AG08396 (cell line): ENCODE results near the gene SNRPB2.

Experiments used
- DNase-seq: peaks from one replicate; pipeline ENCODE4 v3.0.0; 2012; ENCODE audit warnings: low spot score, mixed read lengths

Gene SNRPB2

GRCh38 chr20:16729565-16730460 is at the start of gene SNRPB2:
SNRPB2 (plus strand) TSS chr20:16730026; CDS start chr20:16731703, 1,677 bp downstream.
- DNase-seq = peak; percentile 95

GRCh38 chr20:16684416-16684815 is 45.4 kb upstream of the SNRPB2 start:
- DNase-seq = no peak

GRCh38 chr20:16689906-16690305 is 39.9 kb upstream of the SNRPB2 start:
- DNase-seq = no peak

GRCh38 chr20:16691381-16691780 is 38.4 kb upstream of the SNRPB2 start:
- DNase-seq = no peak

- no peak for DNase-seq
Measured at GRCh38 chr20:16692009-16692408, 37.8 kb upstream of the SNRPB2 start.

- DNase-seq = no peak
Measured at GRCh38 chr20:16692442-16692841, 37.4 kb upstream of the SNRPB2 start.

GRCh38 chr20:16693278-16693677 is 36.5 kb upstream of the SNRPB2 start:
- no peak for DNase-seq

GRCh38 chr20:16694161-16694560 is 35.7 kb upstream of the SNRPB2 start:
- no peak for DNase-seq

- no peak for DNase-seq
Measured at GRCh38 chr20:16695628-16696027, 34.2 kb upstream of the SNRPB2 start.

- DNase-seq = no peak
Measured at GRCh38 chr20:16699293-16699692, 30.5 kb upstream of the SNRPB2 start.

GRCh38 chr20:16701296-16701695 is 28.5 kb upstream of the SNRPB2 start:
- DNase-seq = no peak

GRCh38 chr20:16703570-16703969 is 26.3 kb upstream of the SNRPB2 start:
- no peak for DNase-seq

GRCh38 chr20:16707674-16708073 is 22.2 kb upstream of the SNRPB2 start:
- no peak for DNase-seq

- DNase-seq = no peak
Measured at GRCh38 chr20:16708602-16709001, 21.2 kb upstream of the SNRPB2 start.

- no peak for DNase-seq
Measured at GRCh38 chr20:16709017-16709416, 20.8 kb upstream of the SNRPB2 start.

- DNase-seq = no peak
Measured at GRCh38 chr20:16710781-16711180, 19.0 kb upstream of the SNRPB2 start.

- no peak for DNase-seq
Measured at GRCh38 chr20:16711661-16712258, 18.1 kb upstream of the SNRPB2 start.

GRCh38 chr20:16712511-16712947 is 17.3 kb upstream of the SNRPB2 start:
- no peak for DNase-seq

GRCh38 chr20:16713066-16713465 is 16.8 kb upstream of the SNRPB2 start:
- no peak for DNase-seq

- DNase-seq = no peak
Measured at GRCh38 chr20:16714242-16714641, 15.6 kb upstream of the SNRPB2 start.

- DNase-seq = no peak
Measured at GRCh38 chr20:16714751-16715150, 15.1 kb upstream of the SNRPB2 start.

GRCh38 chr20:16719421-16719820 is 10.4 kb upstream of the SNRPB2 start:
- no peak for DNase-seq

GRCh38 chr20:16729080-16729479 is 746 bp upstream of the SNRPB2 start:
- no peak for DNase-seq
